Measurements from ENCODE around the gene NECAP2. TPM values are rescaled to one million over a fixed set of nuclear protein-coding genes. Genes with fewer than 3 reads are reported as not detected.

Gene NECAP2
- total RNA-seq, 1 donor from 2014 or later = 44.7 TPM

DNA sequence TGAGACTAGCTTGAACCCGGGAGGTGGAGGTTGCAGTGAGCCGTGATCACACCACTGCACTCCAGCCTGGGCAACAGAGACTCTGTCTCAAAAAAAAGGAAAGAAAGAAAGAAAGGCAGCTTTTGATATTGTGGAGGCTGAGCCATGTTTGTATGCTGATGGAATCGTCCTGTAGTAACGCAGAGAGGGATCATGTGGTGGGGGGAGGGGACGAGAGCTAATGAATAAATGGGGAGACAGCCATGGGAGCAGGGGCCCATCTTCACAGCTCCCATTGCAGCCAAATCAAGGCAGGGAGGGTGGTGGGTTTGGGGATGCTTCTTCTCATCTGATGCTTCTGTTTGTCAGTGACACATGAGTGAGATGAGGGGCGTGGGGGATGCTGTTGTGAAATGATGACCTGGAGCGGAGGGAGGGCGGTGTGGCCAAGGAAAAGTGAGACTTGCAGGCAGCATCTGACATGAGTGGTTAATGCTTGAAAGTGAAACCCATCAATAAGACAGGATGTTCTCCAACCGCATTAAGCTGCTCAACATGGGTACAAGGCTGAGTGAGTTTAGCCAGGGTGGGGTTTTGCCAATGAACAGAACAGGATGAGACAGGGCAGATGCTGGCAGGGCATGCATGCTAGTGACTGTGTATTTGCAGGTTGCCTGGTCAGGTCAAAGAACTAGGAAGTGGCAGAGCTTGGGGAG is 20.0 kb upstream of the NECAP2 start:
- no peaks in the 10 kb centered on the region for H3K36me3 Mint-ChIP-seq (ENCODE audit: low read depth)
- TF ChIP-seq CTCF (conservative IDR thresholded peaks at IDR 0.05) = no peak
- peaks cover 6% of the 10 kb centered on the region for H3K4me1 Mint-ChIP-seq
- no peaks in the 10 kb centered on the region for H3K9me3 Mint-ChIP-seq
- no peak overlapping the region for H3K27ac Mint-ChIP-seq (ENCODE audit: unreplicated experiment)
- peaks cover 14% of the 10 kb centered on the region for H3K27me3 Mint-ChIP-seq (ENCODE audit: low read depth)
- no peak overlapping the region for H3K4me3 Mint-ChIP-seq
- no peak for DNase-seq (ENCODE audit: low read depth, low spot score)

DNA sequence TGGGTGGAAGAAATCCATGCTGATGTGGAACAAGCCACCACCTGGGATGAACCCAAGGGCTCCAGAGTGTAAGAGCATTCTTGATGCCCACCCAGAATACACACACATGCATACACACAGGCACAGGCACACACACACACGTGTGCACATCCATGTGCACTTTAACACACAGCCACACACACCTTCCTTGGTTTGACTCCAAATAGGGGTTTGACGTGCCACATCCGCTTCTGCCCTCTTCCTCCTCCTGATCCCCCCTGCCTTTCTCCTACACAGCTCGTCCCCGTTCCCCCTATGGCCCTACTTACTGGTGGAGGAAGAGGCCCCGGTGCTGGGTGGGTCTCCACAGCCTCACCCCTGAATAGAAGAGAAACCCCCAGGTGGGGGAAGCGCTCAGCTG is 19.3 kb upstream of the NECAP2 start:
- Mint-ChIP-seq H3K27me3 (ENCODE audit: low read depth) (peaks cover 14% of the 10 kb centered on the region), H3K4me3 (no peak overlapping the region), H3K4me1 (peaks cover 6% of the 10 kb centered on the region), H3K36me3 (ENCODE audit: low read depth) (no peaks in the 10 kb centered on the region), H3K27ac (ENCODE audit: unreplicated experiment) (no peak overlapping the region), H3K9me3 (no peaks in the 10 kb centered on the region)
- no peak for DNase-seq (ENCODE audit: low read depth, low spot score)
- no peak for TF ChIP-seq CTCF (conservative IDR thresholded peaks at IDR 0.05)

DNA sequence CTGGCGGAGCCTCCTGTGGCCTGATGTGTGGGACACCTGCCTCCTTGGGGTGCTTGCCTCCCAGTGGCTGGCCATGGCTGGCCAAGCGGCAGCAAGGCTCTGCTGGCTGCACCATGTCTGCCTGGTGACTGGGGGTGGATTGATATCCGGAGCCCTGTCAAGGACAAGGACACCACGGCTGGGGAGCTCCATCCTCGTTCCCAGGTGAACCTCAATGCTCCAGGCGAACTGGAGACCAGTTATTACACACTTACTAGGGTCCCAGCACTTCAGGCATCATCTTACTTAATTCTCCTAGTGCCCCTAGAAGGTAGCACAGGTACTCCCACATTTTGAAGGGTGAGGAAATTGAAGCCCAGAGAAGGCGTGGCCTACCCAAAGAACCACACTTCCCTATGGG is 18.5 kb upstream of the NECAP2 start:
- Mint-ChIP-seq H3K36me3 (ENCODE audit: low read depth) (no peaks in the 10 kb centered on the region), H3K4me3 (no peak overlapping the region), H3K27me3 (ENCODE audit: low read depth) (peaks cover 14% of the 10 kb centered on the region), H3K9me3 (no peaks in the 10 kb centered on the region), H3K27ac (ENCODE audit: unreplicated experiment) (no peak overlapping the region), H3K4me1 (peaks cover 6% of the 10 kb centered on the region)
- DNase-seq (ENCODE audit: low read depth, low spot score) = no peak
- no peak for TF ChIP-seq CTCF (conservative IDR thresholded peaks at IDR 0.05)

DNA sequence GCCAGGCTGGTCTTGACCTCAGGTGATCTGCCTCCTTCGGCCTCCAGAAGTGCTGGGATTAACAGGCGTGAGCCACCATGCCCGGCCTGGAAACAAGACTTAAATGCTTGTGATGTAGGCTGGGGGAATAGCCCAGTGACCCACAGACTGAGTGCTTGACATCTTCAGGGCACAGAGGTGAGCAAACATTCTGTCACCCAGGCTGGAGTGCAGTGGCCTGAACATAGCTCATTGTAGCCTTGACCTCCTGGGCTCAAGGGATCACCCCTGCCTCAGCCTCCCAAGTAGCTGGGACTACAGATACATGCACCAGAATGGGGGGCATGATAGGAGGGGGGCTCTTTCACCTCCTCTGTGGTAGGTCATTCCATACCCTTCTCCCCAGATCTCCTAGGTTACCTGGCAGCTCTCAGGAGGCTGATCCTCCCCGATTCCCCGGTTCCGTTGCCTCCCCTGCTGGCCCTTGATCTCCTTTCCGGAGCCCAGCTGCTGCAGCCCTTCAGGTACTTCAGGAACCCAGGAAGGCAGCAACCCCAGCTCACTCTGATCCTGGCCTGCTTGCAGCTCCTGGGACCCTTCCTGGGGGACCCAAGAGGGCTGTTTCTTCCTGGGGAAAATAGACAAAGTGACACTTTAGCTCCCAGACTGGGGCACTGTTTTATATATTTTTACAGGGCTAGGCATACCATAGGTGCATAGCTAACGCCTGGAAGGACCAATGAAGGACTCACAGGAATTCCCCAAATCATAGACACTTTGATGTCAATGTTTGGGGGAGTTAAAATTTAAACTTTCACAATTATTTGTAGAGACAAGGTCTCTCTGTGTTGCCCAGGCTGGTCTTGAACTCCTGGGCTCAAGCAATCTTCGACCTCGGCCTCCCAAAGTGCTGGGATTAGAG is 15.1 kb upstream of the NECAP2 start:
- no peak for TF ChIP-seq CTCF (conservative IDR thresholded peaks at IDR 0.05)
- Mint-ChIP-seq H3K4me1 (peaks cover under 1% of the 10 kb centered on the region), H3K27ac (ENCODE audit: unreplicated experiment) (no peak overlapping the region), H3K9me3 (no peaks in the 10 kb centered on the region), H3K4me3 (no peak overlapping the region), H3K27me3 (ENCODE audit: low read depth) (peaks cover 3% of the 10 kb centered on the region), H3K36me3 (ENCODE audit: low read depth) (no peaks in the 10 kb centered on the region)
- no peak for DNase-seq (ENCODE audit: low read depth, low spot score)

DNA sequence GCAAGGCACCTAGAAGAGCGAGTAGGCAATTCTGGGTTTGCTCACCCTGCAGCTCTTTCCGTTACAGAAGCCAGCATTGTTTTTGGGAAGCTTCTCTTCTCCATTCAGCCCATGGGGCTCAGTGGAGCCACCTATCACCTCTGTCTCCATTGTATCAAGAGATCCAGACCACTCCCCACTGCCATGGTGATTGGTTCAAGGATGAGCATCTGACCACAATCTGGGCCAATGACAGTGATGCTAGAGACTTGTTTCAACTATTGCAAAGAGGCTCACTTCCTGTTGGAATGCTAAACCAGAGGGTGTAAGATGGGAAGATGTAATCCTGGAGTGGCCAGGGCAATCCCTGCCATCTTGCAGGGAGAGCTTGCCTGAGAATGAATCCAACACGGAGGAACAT is 9.9 kb upstream of the NECAP2 start:
- H3K27me3 Mint-ChIP-seq (ENCODE audit: low read depth) = no peaks in the 10 kb centered on the region
- no peaks in the 10 kb centered on the region for H3K9me3 Mint-ChIP-seq
- no peak for TF ChIP-seq CTCF (conservative IDR thresholded peaks at IDR 0.05)
- peaks cover 11% of the 10 kb centered on the region for H3K4me1 Mint-ChIP-seq
- H3K36me3 Mint-ChIP-seq (ENCODE audit: low read depth) = no peaks in the 10 kb centered on the region
- no peak for DNase-seq (ENCODE audit: low read depth, low spot score)
- no peak overlapping the region for H3K27ac Mint-ChIP-seq (ENCODE audit: unreplicated experiment)
- H3K4me3 Mint-ChIP-seq = no peak overlapping the region

Measured in neural crest cell (in vitro differentiated cells).